Measurements from ENCODE around the gene MND1. TPM values are rescaled to one million over a fixed set of nuclear protein-coding genes. Genes with fewer than 3 reads are reported as not detected.

MND1 gene
- total RNA-seq, 3 donors from 2014 or later (not counting 1 experiment from before 2014, with no cell fraction given), result 0.33 TPM; not detected in 2

DNA sequence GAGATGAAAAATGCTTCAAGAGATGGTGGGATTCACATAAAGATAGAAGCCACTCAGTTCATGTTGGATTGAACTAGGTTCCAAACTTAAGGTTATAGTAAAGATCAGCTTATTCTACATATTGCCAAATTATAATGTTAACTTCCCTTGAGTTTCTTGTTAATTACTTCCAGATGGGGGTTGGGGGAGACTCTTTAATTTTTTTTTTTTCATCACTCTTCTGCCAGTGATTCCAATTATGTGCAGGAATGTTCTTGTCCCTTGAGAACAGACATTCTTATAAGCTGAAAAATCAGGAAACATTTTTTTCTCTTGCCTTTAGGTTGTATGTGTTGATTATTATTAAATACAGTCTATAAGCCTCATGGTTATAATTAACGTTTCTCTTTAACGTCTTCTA is 30.0 kb downstream of the MND1 start:
- Histone ChIP-seq H3K4me3 (ENCODE audit: low read length) (no peak overlapping the region), H3K9me3 (ENCODE audit: control insufficient read depth, insufficient read depth, low read length) (no peaks in the 10 kb centered on the region), H3K27ac (ENCODE audit: low read length) (no peak overlapping the region), H3K36me3 (ENCODE audit: control insufficient read depth, insufficient read depth, low read length) (no peaks in the 10 kb centered on the region), H3K4me1 (ENCODE audit: control insufficient read depth, insufficient read depth, low read length) (no peaks in the 10 kb centered on the region), H3K27me3 (ENCODE audit: control insufficient read depth, insufficient read depth, low read length) (no peaks in the 10 kb centered on the region)
- intact Hi-C loops (cut with micrococcal nuclease), result no loop called here
- Mint-ChIP-seq H3K27ac (no peak overlapping the region), H3K36me3 (peaks cover 9% of the 10 kb centered on the region), H3K4me1 (peaks cover 0 to 4% of the 10 kb centered on the region in 2 donors), H3K9me3 (peaks cover 0 to 6% of the 10 kb centered on the region in 2 donors), H3K27me3 (ENCODE audit: low read depth in 2 of 2) (no peaks in the 10 kb centered on the region), H3K4me3 (no peak overlapping the region)
- 100% methylated on average over 2 of the region's 2 CpGs for WGBS (ENCODE audit: insufficient coverage)
- TF ChIP-seq, protein P1, sequence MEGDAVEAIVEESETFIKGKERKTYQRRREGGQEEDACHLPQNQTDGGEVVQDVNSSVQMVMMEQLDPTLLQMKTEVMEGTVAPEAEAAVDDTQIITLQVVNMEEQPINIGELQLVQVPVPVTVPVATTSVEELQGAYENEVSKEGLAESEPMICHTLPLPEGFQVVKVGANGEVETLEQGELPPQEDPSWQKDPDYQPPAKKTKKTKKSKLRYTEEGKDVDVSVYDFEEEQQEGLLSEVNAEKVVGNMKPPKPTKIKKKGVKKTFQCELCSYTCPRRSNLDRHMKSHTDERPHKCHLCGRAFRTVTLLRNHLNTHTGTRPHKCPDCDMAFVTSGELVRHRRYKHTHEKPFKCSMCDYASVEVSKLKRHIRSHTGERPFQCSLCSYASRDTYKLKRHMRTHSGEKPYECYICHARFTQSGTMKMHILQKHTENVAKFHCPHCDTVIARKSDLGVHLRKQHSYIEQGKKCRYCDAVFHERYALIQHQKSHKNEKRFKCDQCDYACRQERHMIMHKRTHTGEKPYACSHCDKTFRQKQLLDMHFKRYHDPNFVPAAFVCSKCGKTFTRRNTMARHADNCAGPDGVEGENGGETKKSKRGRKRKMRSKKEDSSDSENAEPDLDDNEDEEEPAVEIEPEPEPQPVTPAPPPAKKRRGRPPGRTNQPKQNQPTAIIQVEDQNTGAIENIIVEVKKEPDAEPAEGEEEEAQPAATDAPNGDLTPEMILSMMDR (IDR thresholded peaks at IDR 0.05), result no peak
- DNase-seq (no peak), ATAC-seq (no peak)

DNA sequence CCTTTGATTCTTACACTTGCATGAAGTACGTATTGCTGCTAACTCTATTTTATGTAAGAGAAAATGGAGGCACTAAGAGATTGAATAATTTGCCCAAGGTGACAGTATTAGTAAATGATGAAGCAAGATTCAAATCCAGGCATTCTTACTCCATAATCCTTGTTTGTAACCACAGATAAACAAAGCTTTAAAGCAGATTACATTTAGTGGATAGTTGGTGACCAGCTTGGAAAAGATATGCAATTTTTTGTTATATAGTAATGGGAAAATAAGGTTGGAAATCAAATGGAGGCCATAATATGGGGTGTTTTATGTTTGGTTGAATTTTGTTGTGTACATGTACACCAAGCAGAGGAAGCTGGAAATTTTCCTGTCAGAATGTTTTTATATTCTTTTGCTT is 30.8 kb downstream of the MND1 start:
- Mint-ChIP-seq H3K27me3 (ENCODE audit: low read depth in 2 of 2) (no peaks in the 10 kb centered on the region), H3K36me3 (peaks cover 9% of the 10 kb centered on the region), H3K27ac (no peak overlapping the region), H3K4me1 (peaks cover 0 to 4% of the 10 kb centered on the region in 2 donors), H3K9me3 (peaks cover 0 to 6% of the 10 kb centered on the region in 2 donors), H3K4me3 (no peak overlapping the region)
- intact Hi-C loops (cut with micrococcal nuclease), result no loop called here
- no CpG with 5 or more reads among the region's 1 CpG for WGBS (ENCODE audit: insufficient coverage)
- no peak for DNase-seq
- Histone ChIP-seq H3K4me3 (ENCODE audit: low read length) (no peak overlapping the region), H3K9me3 (ENCODE audit: control insufficient read depth, insufficient read depth, low read length) (no peaks in the 10 kb centered on the region), H3K27me3 (ENCODE audit: control insufficient read depth, insufficient read depth, low read length) (no peaks in the 10 kb centered on the region), H3K27ac (ENCODE audit: low read length) (no peak overlapping the region), H3K4me1 (ENCODE audit: control insufficient read depth, insufficient read depth, low read length) (no peaks in the 10 kb centered on the region), H3K36me3 (ENCODE audit: control insufficient read depth, insufficient read depth, low read length) (no peaks in the 10 kb centered on the region)
- ATAC-seq, result no peak
- TF ChIP-seq, protein P1 (IDR thresholded peaks at IDR 0.05), result no peak

DNA sequence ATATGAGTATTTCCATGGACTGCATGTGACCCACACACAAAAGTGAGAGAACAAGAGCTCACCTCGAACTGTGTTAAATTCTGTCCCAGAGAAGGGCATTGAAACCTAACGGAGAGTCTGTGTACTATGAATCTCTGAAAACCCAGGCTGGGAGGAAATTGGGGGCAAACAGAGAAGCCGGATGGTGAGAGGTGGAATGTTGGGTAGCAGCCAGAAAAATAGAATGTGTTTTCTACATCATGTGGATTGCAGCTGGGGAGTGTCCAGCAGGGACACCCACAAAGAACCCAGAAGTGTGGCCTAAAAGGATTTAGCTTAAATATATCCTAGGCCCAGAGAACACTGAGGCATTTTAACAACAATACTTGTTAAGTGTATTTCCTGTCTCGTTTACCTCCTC is 38.6 kb downstream of the MND1 start:
- TF ChIP-seq, protein P1 (IDR thresholded peaks at IDR 0.05), result no peak

DNA sequence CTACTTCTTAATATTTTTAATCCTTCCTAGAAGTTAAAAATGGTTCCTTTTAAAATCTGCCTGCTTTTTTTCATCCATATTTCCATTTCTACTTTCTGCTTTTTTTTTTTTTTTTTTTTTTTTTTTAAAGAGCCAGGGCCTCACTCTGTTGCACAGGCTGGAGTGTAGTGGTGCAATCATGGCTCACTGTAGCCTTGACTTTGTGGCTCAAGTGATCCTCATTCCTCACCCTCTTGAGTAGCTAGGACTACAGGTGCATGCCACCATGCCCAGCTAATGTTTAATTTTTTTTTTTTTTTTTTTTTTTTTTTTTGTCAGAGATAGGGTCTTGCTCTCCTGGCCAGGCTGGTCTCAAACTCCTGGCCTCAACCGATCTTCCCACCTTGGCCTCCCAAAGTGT is 39.7 kb downstream of the MND1 start:
- no peak overlapping the region for H3K4me3 Mint-ChIP-seq

More for the DNA sequence above, 38.6 kb downstream of the MND1 start:
- no peak for ATAC-seq
- intact Hi-C loops (cut with micrococcal nuclease), result no loop called here
- no peaks in the 10 kb centered on the region for H3K36me3 ChIP-seq (ENCODE audit: control insufficient read depth, insufficient read depth, low read length)
- Mint-ChIP-seq H3K36me3 (no peaks in the 10 kb centered on the region), H3K27ac (no peak overlapping the region), H3K4me1 (peaks cover 0 to 4% of the 10 kb centered on the region in 2 donors), H3K27me3 (ENCODE audit: low read depth in 2 of 2) (no peaks in the 10 kb centered on the region), H3K4me3 (no peak overlapping the region), H3K9me3 (no peaks in the 10 kb centered on the region)
- H3K27me3 ChIP-seq (ENCODE audit: control insufficient read depth, insufficient read depth, low read length), result no peaks in the 10 kb centered on the region
- 99% methylated on average over 3 of the region's 4 CpGs for WGBS (ENCODE audit: insufficient coverage)
- H3K27ac ChIP-seq (ENCODE audit: low read length), result no peak overlapping the region
- H3K9me3 ChIP-seq (ENCODE audit: control insufficient read depth, insufficient read depth, low read length), result no peaks in the 10 kb centered on the region
- no peaks in the 10 kb centered on the region for H3K4me1 ChIP-seq (ENCODE audit: control insufficient read depth, insufficient read depth, low read length)
- DNase-seq, result no peak
- H3K4me3 ChIP-seq (ENCODE audit: low read length), result no peak overlapping the region

More for the DNA sequence above, 39.7 kb downstream of the MND1 start:
- no peak for ATAC-seq
- Mint-ChIP-seq H3K36me3 (no peaks in the 10 kb centered on the region), H3K27me3 (ENCODE audit: low read depth in 2 of 2) (no peaks in the 10 kb centered on the region), H3K4me1 (no peaks in the 10 kb centered on the region), H3K27ac (no peak overlapping the region), H3K9me3 (no peaks in the 10 kb centered on the region)
- Histone ChIP-seq H3K27ac (ENCODE audit: low read length) (no peak overlapping the region), H3K36me3 (ENCODE audit: control insufficient read depth, insufficient read depth, low read length) (no peaks in the 10 kb centered on the region), H3K27me3 (ENCODE audit: control insufficient read depth, insufficient read depth, low read length) (no peaks in the 10 kb centered on the region), H3K4me3 (ENCODE audit: low read length) (no peak overlapping the region), H3K9me3 (ENCODE audit: control insufficient read depth, insufficient read depth, low read length) (no peaks in the 10 kb centered on the region), H3K4me1 (ENCODE audit: control insufficient read depth, insufficient read depth, low read length) (no peaks in the 10 kb centered on the region)
- TF ChIP-seq, protein P1 (IDR thresholded peaks at IDR 0.05), result no peak
- DNase-seq, result no peak
- intact Hi-C loops (cut with micrococcal nuclease), result no loop called here
- WGBS (ENCODE audit: insufficient coverage), result no CpG with 5 or more reads among the region's 1 CpG

Measured in natural killer cell (primary cell).